Urothelium cell line (cell line): ENCODE measurements around the gene PLEKHO2.
A peak's percentile ranks its signal among the peaks of the same experiment; 100 is the strongest.

ENCODE experiments used
- DNase-seq: peaks from one replicate; pipeline ENCODE4 v3.0.0; 2011; ENCODE audit warnings: low spot score, mixed read lengths
- FAIRE-seq: peaks from 2 replicates; lab custom pipeline; 2011; peaks lifted over from hg19 to GRCh38; lab: Jason Lieb, UNC

Gene PLEKHO2

DNA sequence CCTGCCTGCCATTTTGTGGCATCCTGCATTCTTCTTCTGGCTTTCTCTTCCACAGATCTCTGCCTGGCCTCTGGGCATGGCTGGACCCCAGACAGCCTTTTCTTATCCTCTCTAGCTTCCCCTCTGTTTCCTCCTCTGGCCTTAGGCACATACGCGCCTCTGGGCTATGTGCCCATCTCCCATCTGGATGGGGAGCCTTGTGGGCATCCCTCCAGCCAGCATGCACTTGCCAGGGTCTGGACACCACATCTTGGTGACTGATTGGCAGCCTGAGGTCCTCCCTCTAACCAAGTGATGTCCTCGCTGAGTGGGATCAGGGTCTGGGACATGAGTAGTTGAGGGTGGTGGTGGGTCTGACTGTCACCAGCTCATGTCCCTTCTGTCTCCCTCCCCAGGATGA, 12.8 kb downstream of the PLEKHO2 start:
- DNase-seq = no peak
- peak; percentile 65 for FAIRE-seq

DNA sequence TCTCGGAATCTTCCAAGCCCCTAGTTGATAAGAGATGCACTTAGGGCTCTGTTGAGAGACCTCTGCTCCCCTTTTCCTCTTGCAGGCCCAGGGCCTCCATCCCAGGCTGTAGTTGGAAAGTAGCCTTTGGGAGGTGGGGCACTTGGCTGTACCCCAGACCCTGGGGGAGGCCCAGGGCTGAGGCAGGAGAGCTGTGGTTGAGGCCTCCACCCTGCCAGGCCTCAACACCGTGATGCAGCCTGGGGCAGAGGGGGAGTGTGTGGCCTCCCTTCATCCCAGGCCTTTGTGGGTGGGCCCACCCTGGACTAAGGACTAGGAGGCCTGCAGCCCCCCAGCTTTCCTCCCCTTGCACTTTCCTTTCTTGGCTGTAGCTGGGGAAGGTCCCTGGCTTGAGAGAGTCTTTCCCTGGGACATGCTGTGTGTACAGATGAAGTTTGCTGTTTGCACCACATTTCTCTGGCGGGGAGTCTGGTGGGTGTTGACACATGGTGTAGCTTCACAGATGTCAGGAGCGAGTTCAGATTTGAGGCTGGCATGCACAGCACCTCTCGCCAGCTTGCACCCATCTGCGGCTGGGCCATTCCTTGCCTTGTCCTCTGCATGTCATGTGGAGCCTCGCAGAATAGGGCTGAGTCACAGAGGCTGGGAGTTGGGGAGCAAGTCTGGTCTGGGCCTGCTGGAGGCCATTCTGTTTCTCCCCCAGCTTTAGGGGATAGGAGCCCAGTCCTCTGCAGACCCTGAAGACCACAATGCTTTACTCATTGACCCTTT, 13.7 kb downstream of the PLEKHO2 start:
- FAIRE-seq = no peak
- no peak for DNase-seq

DNA sequence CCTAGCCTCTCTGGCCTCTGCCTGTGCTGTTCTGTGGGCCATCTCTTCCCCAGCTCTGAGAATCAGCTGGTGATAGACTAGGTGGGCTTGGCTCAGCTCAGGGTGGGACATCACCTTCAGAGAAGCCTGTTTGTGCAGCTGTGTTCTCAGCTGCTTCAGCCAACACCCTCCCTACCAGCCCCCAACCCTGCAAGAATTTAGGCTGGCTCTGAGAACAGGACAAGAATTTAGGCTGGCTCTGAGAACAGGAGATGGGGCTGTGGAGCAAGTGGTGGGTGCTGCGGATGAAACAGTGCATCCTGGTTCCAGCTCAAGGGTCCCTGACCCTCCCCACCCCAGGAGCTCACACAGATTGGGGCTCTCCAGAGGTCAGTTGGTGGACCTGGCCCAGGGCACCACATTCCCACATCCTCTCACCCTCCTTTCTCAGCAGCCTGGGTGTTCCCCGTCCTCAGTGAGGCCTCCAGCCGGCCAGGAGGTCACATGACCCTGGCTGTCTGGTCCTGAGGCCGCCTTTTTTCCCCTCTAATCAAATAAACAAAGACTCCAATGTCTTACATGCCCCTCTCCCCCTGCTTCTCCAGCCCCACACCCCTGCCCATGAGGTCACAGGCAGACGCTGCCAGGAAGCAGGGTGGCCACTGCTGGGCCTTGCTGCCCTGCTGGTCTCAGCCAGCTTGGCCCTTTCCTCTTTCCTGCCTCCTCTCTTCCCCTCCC, 14.9 kb downstream of the PLEKHO2 start:
- FAIRE-seq (no peak), DNase-seq (peak; percentile 67)

DNA sequence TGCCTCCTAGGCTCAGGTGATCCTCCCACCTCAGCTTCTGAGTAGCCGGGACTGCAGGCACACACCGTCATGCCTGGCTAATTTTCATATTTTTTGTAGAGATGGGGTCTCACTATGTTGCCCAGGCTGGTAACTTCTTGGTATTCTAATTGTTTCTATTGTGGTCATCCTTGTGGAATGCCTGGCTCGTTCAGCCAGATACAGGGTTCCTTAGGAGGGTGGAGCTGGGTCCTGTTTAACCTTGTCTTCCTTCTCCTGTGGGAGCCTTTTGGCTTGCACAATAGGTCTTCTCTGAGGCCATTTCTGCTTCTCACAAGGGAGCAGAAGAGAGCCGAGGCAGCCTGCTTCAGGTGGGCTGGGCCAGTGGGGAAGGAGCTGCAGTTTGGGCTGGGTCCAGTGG, 15.7 kb downstream of the PLEKHO2 start:
- no peak for FAIRE-seq
- no peak for DNase-seq

GRCh38 chr15:64858021-64858575, 16.4 kb downstream of the PLEKHO2 start:
- FAIRE-seq (peak; percentile 79), DNase-seq (no peak)

DNA sequence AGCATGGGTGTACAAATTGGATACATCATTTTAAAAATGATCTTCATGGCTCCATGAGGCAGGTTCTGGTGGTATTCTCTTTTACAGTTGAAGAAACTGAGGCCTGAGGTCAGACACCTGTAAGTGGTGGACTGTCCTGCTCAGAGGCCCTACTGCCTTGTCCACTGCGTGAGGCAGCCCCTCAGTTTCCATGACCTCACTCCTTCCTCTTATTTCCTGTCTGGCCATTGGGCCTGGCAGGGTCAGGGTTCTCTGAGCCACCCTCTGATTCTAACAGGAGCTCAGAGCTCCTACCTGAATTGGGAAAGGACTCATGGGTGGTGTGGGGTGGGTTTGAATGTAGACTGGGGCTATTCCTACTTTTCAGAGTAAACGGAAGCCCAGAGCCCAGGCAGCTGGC, 17.5 kb downstream of the PLEKHO2 start:
- DNase-seq (no peak), FAIRE-seq (no peak)

- DNase-seq = no peak
- FAIRE-seq = no peak
Measured at GRCh38 chr15:64861331-64861730, 19.6 kb downstream of the PLEKHO2 start.

DNA sequence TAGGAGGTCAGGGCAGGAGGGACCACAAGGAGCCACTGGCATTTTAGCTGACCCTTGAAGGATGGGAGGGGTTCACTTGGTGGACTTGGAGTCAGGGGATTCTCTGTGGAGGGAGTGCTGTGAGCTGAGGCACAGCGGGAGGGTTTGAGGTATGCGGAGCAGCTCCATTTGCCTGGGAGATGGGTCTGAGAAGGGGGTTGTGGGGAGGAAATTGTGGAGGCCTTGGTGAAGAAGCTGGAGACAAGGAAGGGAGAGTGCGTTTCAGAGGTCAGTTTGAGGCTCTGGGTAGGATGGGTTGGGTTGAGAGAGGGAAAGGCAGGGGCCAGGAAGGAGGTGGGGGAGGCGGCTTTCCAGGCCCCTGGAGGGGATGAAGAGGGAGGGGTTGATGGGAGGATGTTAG, 20.2 kb downstream of the PLEKHO2 start:
- DNase-seq (no peak), FAIRE-seq (no peak)

GRCh38 chr15:64862408-64862807, 20.7 kb downstream of the PLEKHO2 start:
- DNase-seq (no peak), FAIRE-seq (no peak)

DNA sequence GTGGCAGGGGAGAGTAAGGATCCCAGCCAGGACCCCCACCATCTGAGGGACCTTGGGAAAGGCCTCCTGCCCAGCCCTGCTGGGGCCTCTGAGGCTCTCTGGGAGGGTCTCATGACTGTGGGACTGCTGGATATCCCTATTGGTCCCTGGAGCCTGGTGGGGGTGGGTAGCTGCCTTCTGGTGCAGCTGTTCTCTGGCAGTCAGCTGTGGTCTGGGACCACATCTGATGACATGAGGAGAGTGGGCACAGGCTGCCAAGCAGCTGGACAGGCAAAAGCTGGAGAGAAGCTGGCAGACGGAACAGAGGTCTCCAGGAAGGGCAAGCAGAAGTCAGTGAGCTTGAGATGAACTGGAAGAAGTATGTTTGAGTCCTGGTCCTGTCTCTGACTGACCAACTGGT, 22.4 kb downstream of the PLEKHO2 start:
- DNase-seq (no peak), FAIRE-seq (no peak)

DNA sequence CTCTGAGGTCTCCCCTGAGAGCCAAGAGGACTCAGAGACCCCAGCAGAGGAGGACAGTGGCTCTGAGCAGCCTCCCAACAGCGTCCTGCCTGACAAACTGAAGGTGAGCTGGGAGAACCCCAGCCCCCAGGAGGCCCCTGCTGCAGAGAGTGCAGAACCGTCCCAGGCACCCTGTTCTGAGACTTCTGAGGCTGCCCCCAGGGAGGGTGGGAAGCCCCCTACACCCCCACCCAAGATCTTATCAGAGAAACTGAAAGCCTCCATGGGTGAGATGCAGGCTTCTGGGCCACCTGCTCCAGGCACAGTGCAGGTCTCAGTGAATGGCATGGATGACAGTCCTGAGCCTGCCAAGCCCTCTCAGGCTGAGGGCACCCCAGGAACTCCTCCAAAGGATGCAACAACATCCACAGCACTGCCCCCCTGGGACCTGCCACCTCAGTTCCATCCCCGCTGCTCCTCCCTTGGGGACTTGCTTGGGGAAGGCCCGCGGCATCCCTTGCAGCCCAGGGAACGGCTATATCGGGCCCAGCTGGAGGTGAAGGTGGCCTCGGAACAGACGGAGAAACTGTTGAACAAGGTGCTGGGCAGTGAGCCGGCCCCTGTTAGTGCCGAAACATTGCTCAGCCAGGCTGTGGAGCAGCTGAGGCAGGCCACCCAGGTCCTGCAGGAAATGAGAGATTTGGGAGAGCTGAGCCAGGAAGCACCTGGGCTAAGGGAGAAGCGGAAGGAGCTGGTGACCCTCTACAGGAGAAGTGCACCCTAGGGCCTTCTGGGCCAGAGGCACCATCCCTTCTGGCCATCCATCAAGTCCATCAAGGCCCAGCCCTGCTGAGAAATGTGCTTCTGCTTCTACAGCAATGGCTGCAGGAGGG, 23.6 kb downstream of the PLEKHO2 start:
- DNase-seq (no peak), FAIRE-seq (no peak)

GRCh38 chr15:64865998-64866520, 24.3 kb downstream of the PLEKHO2 start:
- FAIRE-seq = no peak
- no peak for DNase-seq

GRCh38 chr15:64869501-64869900, 27.8 kb downstream of the PLEKHO2 start:
- FAIRE-seq (no peak), DNase-seq (no peak)

DNA sequence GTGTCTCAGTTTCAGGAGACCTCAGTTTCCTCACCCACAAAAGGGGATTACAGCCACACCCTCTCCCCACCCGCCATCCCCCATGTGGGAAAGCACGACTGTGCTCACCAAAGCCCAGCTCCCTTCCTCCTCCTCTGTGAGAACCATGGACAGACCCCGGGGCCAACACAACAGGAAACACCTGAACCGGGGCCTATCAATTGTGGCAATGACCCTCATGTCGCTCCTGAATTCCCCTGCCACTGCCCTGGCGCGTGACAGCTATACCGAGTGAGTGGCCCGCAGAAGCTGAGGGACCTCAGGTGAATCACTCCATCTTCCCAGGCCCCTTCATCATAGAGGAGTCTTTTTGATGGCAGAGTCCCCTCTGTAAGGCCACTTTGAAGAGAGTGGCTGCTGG, 28.6 kb downstream of the PLEKHO2 start:
- FAIRE-seq = no peak

GRCh38 chr15:64875641-64876223, 34.0 kb downstream of the PLEKHO2 start:
- no peak for DNase-seq
- peak; percentile 80 for FAIRE-seq

More for the DNA sequence above, 28.6 kb downstream of the PLEKHO2 start:
- no peak for DNase-seq

DNA sequence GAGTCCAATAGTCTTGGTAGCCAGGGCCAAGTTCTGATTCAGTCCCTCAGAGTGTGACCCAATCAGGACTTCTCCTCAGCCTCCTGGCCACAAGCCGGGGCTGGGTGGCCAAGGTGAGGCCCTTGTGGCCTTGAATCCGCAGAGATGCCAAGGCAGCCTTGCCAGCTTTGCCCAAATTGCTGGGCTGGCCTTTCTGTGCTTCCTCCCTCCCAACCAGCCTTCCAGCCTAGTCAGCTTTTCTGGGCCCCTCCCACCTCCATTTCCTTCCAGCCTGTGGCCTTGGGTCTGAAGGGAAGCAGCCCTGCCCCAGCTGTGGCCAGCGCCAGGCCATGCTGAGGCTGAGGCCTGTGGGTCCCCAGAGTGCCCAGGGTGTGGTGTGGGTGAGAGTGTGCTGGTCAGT, 35.7 kb downstream of the PLEKHO2 start:
- DNase-seq (no peak), FAIRE-seq (no peak)

DNA sequence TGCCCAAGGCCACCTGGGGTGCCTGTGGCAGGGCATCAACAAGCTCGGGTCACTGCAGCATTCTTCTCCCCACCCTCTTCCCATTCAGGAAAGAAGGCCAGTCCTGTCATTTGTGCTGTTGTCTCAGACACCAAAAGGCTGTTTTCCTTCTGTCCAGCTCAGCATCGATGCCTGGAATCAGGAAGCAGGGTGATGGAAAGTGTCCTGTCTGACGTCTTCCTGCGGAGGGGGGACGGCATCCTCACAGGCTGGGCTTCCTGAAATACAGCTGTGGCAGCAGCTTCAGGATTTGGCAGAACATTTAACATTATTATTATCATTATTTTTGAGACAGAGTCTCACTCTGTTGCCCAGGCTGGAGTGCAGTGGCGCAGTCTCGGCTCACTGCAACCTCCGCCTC, 37.0 kb downstream of the PLEKHO2 start:
- FAIRE-seq = no peak

GRCh38 chr15:64883100-64883581, 41.4 kb downstream of the PLEKHO2 start:
- FAIRE-seq (no peak), DNase-seq (no peak)

More for the DNA sequence above, 37.0 kb downstream of the PLEKHO2 start:
- DNase-seq = no peak

DNA sequence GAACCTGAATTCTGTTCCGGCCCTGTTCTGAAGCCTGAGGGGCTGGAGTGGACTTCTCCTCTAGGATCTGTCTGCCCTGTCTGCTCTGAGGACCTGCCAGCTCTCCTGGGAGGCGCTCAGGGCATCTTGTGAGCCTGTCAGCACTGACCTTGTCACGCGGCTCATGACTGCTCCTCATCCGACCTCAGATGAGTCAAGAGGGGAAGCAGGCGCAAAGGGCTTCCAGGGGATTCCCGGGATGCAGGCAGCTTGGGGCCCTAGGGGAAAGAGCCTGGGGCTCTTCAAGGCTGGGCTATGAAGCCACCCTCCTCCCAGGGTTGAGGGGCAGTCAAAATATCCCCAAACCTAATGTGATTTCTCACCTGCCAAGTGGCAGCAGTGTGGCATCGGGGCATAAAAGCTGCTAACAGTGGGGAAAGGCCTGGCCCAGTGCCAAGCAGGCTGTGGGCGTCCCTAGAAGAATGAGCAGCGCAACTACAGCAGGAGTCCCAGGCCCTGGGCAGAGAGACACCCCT, 42.3 kb downstream of the PLEKHO2 start:
- peak; percentile 91 for DNase-seq
- FAIRE-seq = peak; percentile 42

DNA sequence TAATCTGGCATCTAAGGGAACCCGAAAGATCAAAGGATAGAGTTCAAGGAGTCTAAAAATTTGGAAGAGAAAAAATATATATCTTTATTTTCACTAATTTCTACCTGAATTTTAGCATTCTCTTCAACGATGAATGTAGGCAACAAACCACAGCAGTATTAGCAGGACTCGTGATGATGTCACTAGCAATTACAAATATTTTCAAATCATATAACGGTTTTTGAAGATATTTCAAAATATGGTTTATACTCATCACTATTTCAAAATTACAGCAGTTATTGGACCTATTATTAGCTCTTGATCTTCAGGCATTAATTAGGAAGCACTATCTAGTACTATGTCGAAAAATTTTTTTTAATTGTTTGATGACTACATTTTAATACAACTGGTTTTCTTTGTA, 43.0 kb downstream of the PLEKHO2 start:
- no peak for DNase-seq
- no peak for FAIRE-seq
